ENCODE data around the gene ZBTB7A.
"Not testable (repeated sequence)": the region's sequence is repeated elsewhere in the genome, so short reads cannot be mapped to it uniquely, and the experiment has no call there.

ZBTB7A gene

GRCh38 chr19:3998667-3999412 is 67.9 kb downstream of the ZBTB7A start:
- not testable (repeated sequence) for FAIRE-seq; DNase-seq (ENCODE audit: insufficient read length, low spot score)

GRCh38 chr19:3995607-3996006 is 71.1 kb downstream of the ZBTB7A start:
- DNase-seq (ENCODE audit: insufficient read length, low spot score) = no peak
- FAIRE-seq = no peak
